KOPT-K1 (cell line): ENCODE data around the gene DNM3.

ENCODE experiments used
- H3K27ac ChIP-seq: fragments of 200-600 bp; sonication (generic); 2 replicates; pipeline ENCODE4 v1.5.1; 2016; ENCODE audit warnings: antibody characterized with exemption, mild to moderate bottlenecking, low read depth, low read length; ENCODE audit not compliant: poor library complexity, severe bottlenecking
- H3K36me3 ChIP-seq: fragments of 200-600 bp; sonication (generic); 2 replicates; pipeline ENCODE4 v1.5.1; 2017; ENCODE audit warnings: antibody characterized with exemption, mild to moderate bottlenecking, low read length, moderate library complexity; ENCODE audit not compliant: insufficient read depth
- H3K9me3 ChIP-seq: fragments of 200-600 bp; sonication (generic); 2 replicates; pipeline ENCODE4 v1.5.1; 2017; ENCODE audit warnings: antibody characterized with exemption, low read length, mild to moderate bottlenecking; ENCODE audit not compliant: insufficient read depth, poor library complexity, severe bottlenecking

DNM3 gene

GRCh38 chr1:172460887-172461315 is 619.6 kb downstream of the DNM3 start:
- H3K36me3 ChIP-seq = no peaks in the 10 kb centered on the region
- no peak overlapping the region for H3K27ac ChIP-seq
- H3K9me3 ChIP-seq = no peaks in the 10 kb centered on the region
